GM12801 (cell line): ENCODE results near the gene R3HCC1L.

Experiments used
- TF ChIP-seq, protein P1 (sequence below): IDR thresholded peaks from one replicate; pipeline ENCODE4 v1.5.1; 2011; ENCODE audit warnings: control low read depth; ENCODE audit not compliant: insufficient read length; ENCODE audit errors: extremely low read depth

The R3HCC1L gene

DNA sequence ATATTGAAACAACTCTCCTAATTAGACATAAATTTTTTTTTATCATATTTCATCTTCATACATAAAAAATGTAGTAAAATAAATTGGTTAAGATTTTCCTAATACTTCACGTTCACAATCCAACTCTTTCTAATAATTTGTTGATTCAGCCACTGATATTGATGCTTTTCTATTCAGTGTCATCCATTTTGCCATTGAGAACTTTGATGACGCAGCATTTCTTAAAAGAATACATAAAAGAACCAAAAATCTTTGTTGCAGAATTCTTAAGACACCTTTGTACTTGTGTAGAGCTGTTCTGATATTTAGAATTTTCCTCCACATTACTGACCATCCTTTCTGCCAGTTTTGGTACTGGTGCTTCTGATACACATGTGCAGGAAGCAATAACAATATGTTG lies 80.9 kb downstream of the R3HCC1L start:
- TF ChIP-seq, protein P1, sequence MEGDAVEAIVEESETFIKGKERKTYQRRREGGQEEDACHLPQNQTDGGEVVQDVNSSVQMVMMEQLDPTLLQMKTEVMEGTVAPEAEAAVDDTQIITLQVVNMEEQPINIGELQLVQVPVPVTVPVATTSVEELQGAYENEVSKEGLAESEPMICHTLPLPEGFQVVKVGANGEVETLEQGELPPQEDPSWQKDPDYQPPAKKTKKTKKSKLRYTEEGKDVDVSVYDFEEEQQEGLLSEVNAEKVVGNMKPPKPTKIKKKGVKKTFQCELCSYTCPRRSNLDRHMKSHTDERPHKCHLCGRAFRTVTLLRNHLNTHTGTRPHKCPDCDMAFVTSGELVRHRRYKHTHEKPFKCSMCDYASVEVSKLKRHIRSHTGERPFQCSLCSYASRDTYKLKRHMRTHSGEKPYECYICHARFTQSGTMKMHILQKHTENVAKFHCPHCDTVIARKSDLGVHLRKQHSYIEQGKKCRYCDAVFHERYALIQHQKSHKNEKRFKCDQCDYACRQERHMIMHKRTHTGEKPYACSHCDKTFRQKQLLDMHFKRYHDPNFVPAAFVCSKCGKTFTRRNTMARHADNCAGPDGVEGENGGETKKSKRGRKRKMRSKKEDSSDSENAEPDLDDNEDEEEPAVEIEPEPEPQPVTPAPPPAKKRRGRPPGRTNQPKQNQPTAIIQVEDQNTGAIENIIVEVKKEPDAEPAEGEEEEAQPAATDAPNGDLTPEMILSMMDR = no peak

DNA sequence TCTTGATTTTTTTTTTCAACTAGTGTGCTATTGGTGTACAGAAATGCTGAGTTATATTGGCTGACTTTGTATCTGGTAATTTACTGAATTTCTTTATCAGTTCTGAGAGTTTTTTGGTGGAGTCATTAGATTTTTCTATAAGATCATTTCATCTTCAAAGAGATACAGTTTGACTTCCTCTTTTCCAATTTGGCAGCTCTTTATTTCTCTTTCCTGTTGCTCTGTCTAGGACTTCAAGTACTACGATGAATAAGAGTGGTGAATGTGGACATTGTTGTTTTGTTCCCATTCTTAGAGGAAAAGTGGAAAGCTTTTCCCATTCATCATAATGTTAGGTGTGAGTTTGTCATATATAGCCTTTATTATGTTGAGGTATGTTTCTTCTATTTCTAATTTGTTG lies 83.3 kb downstream of the R3HCC1L start:
- TF ChIP-seq, protein P1 = no peak

DNA sequence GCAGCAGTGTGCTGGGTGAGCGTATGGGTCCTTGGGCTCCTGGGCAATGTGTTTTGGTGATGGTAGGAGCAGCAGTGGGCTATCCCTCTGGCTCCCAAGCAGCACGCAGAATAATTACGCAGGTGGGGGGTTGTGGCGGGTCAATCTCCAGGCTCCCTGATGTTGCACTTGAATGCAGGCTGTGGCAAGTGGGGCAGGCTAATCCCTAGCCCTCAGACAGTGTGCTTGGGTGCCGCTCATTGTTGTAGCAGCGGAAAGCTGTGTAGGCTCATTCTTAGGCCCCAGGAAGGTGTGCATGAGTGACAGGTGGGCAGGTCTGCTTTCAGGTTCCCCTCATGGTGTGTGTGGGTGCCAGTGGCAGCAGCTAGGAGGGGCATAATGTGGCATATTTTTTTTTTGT lies 89.4 kb downstream of the R3HCC1L start:
- TF ChIP-seq, protein P1 = no peak

DNA sequence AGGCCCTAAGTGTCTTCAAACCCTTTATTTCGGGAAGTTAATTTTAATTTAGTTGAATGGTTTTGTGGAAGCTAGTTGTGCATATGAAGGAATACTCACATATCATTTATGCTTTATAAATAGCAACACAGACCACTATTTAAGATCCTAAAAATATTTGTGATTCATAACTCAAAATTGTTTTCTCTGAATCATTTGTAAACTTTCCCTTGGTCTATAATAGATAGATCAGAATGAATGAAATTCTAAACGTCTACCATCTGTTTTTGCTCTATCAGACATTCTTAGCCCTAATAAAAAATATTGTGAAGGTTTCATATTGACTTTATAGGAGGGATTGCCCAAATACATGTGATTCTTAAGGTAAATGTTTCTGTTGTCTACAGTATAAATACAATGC lies 90.1 kb downstream of the R3HCC1L start:
- TF ChIP-seq, protein P1 = no peak

DNA sequence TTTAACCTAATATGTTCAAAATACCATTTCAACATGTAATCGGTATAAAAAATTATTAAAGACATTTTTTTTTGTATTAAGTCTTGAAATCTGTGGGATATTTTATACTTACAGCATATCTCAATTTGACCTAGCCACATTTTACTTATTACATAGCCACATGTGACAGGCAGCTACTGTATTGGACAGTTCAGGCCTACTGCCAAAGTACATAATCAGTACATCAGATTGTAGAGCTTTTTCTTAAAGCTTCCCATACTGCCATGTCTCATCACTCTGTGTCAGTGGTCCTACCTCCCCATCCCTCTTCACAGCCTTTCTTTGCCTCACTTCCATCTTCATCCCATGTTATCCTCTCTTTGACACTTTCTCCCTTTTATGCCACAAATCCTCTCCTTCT lies 90.5 kb downstream of the R3HCC1L start:
- TF ChIP-seq, protein P1 = no peak

DNA sequence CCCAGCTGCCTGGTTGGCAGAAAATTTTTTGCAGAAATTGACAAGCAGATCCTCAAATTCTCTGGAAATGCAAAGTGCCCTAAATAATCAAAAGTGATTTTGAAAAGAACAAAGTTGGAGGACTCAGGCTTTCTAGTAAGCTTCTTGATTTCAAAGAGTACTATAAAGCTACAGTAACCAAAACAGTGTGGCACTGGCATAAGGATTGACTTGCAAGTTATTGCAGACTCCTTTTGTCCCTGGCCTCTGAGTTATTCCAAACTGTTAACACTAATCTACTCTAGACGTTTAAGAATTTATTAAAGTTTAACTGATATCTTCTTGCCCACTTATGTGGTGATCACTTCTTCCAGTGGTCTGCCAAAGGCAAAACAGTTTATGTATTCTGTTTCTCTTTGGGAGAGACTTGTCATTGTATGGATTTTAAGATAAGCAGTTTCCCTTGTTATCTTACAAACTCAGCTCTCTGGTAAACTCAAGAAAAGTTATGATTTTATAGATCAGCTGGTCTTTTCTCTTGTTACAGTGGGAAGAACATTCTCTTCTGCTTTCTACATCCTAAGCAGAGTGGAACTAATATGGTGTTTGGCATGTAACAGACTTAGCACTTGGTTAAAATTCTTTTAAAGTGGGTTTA lies 92.2 kb downstream of the R3HCC1L start:
- TF ChIP-seq, protein P1 = no peak

DNA sequence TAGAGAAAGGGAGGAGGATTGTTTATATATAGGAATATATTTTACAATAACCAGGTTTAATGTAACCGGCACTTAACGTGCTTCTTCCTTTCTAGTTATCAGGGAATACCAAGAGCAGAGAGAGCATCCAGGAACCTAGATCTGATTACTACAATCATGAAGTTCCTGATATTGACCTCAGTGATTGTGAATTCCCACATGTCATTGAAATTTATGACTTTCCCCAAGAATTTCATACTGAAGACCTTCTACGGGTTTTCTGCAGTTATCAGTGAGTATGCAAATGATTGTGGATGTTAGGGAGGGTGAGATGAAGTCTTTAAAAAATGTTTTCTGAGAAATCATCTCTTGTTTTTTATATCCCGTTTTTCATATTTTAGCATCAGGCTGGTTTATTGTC lies 97.0 kb downstream of the R3HCC1L start:
- TF ChIP-seq, protein P1 = no peak
